Measurements from ENCODE around the gene TMCC1.

DNA sequence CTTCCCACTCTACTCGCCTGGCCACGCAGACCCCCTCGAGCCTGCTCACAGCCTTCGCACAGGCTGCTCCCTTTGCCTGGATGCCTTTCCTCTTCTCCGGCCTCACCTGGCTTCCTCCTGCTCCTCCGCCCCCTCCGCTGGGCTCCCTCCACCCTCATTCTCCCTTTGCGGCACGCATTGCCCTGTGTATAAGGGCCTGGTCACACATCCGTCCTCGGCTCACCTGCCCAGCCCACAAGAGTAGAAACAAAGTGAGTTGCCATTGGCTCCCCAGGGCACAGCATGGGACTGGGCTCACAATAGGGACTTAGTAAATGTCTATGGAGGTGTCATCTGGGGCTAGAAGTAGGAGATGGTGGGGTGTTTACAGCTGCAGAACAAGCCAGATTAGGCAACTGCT lies 291.2 kb downstream of the TMCC1 start:
- TF ChIP-seq, protein P1, sequence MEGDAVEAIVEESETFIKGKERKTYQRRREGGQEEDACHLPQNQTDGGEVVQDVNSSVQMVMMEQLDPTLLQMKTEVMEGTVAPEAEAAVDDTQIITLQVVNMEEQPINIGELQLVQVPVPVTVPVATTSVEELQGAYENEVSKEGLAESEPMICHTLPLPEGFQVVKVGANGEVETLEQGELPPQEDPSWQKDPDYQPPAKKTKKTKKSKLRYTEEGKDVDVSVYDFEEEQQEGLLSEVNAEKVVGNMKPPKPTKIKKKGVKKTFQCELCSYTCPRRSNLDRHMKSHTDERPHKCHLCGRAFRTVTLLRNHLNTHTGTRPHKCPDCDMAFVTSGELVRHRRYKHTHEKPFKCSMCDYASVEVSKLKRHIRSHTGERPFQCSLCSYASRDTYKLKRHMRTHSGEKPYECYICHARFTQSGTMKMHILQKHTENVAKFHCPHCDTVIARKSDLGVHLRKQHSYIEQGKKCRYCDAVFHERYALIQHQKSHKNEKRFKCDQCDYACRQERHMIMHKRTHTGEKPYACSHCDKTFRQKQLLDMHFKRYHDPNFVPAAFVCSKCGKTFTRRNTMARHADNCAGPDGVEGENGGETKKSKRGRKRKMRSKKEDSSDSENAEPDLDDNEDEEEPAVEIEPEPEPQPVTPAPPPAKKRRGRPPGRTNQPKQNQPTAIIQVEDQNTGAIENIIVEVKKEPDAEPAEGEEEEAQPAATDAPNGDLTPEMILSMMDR (IDR thresholded peaks at IDR 0.05), result no peak
- no peak for TF ChIP-seq POLR2A (IDR thresholded peaks at IDR 0.05)
